ENCODE measurements around the gene EMILIN2. TPM values are rescaled to one million over a fixed set of nuclear protein-coding genes. Genes with fewer than 3 reads are reported as not detected.

EMILIN2 gene
- total and polyA plus RNA-seq, 2 donors (not counting 1 experiment from before 2014, with no cell fraction given), result 2.5 to 48.2 TPM

- CTCF ChIA-PET, result no interaction called here
- peaks cover 6% of the 10 kb centered on the region for H3K9me3 Mint-ChIP-seq (ENCODE audit: insufficient read depth)
- H3K4me3 ChIP-seq (ENCODE audit: control extremely low read depth in 1 of 5, extremely low read depth in 1 of 5, insufficient read depth in 1 of 5, low read depth in 2 of 5, low read length in 4 of 5), result no peak overlapping the region
- no peak overlapping the region for H3K4me3 Mint-ChIP-seq
- peaks cover 5% of the 10 kb centered on the region for H3K27me3 Mint-ChIP-seq
- H3K4me1 ChIP-seq (ENCODE audit: control insufficient read depth in 2 of 2, insufficient read depth in 2 of 2, low read length in 2 of 2), result no peaks in the 10 kb centered on the region
- intact Hi-C loops (cut with micrococcal nuclease), result no loop called here
- no peak overlapping the region for H3K27ac ChIP-seq (ENCODE audit: low read length in 2 of 2)
- 65% methylated on average over 2 of the region's 11 CpGs for WGBS (ENCODE audit: insufficient coverage)
- no peak overlapping the region for H3K4me2 ChIP-seq (replicated peaks; ENCODE audit: low read depth, low read length, poor library complexity, severe bottlenecking)
- no peaks in the 10 kb centered on the region for H3K4me1 Mint-ChIP-seq
- TF ChIP-seq EZH2 (IDR thresholded peaks at IDR 0.05; ENCODE audit: borderline replicate concordance, insufficient read depth, low read depth, low read length, poor library complexity, severe bottlenecking) (no peak), CTCF (IDR thresholded peaks at IDR 0.05) (no peak)
- DNase-seq, result no peak
- POLR2A ChIA-PET, result no interaction called here
- no peaks in the 10 kb centered on the region for H4K20me1 ChIP-seq (ENCODE audit: control insufficient read depth, insufficient read depth, low read length, poor library complexity, severe bottlenecking)
- no peaks in the 10 kb centered on the region for H3K79me2 ChIP-seq (ENCODE audit: control insufficient read depth, insufficient read depth, low read length)
- H2AFZ ChIP-seq (ENCODE audit: insufficient read depth, low read depth, low read length, poor library complexity, severe bottlenecking), result no peak overlapping the region
- peaks cover 0 to 2% (median 0%) of the 10 kb centered on the region in 4 experiments for H3K27me3 ChIP-seq (replicated peaks in 1 of 4; ENCODE audit: control extremely low read depth in 1 of 4, control insufficient read depth in 3 of 4, insufficient read depth in 4 of 4, low read length in 3 of 4)
- ATAC-seq (ENCODE audit: low read depth), result no peak
- H3K36me3 ChIP-seq (replicated peaks in 1 of 2; ENCODE audit: control extremely low read depth in 1 of 2, control insufficient read depth in 1 of 2, extremely low read depth in 1 of 2, insufficient read depth in 2 of 2, low read length in 1 of 2), result no peaks in the 10 kb centered on the region
- no peak overlapping the region for H3K9ac ChIP-seq (ENCODE audit: low read length)
- no peaks in the 10 kb centered on the region for H3K9me3 ChIP-seq (ENCODE audit: control extremely low read depth in 1 of 3, control insufficient read depth in 2 of 3, insufficient read depth in 1 of 3, low read length in 2 of 3)
- no peak overlapping the region for H3K27ac Mint-ChIP-seq
Observed at GRCh38 chr18:2856547-2857170, 9.9 kb downstream of the EMILIN2 start.

- H3K9ac ChIP-seq (ENCODE audit: low read length), result no peak overlapping the region
Observed at GRCh38 chr18:2857491-2858131, 10.8 kb downstream of the EMILIN2 start.

More at GRCh38 chr18:2857491-2858131, 10.8 kb downstream of the EMILIN2 start:
- ATAC-seq (ENCODE audit: low read depth), result no peak
- Mint-ChIP-seq H3K4me1 (no peaks in the 10 kb centered on the region), H3K4me3 (no peak overlapping the region), H3K9me3 (ENCODE audit: insufficient read depth) (peaks cover 6% of the 10 kb centered on the region), H3K27me3 (no peaks in the 10 kb centered on the region), H3K27ac (no peak overlapping the region)
- H3K27ac ChIP-seq (ENCODE audit: low read length in 2 of 2), result no peak overlapping the region
- no peak overlapping the region for H3K4me2 ChIP-seq (replicated peaks; ENCODE audit: low read depth, low read length, poor library complexity, severe bottlenecking)
- H3K36me3 ChIP-seq (replicated peaks in 1 of 2; ENCODE audit: control extremely low read depth in 1 of 2, control insufficient read depth in 1 of 2, extremely low read depth in 1 of 2, insufficient read depth in 2 of 2, low read length in 1 of 2), result no peaks in the 10 kb centered on the region
- H3K79me2 ChIP-seq (ENCODE audit: control insufficient read depth, insufficient read depth, low read length), result no peaks in the 10 kb centered on the region
- H3K9me3 ChIP-seq (ENCODE audit: control extremely low read depth in 1 of 3, control insufficient read depth in 2 of 3, insufficient read depth in 1 of 3, low read length in 2 of 3), result no peaks in the 10 kb centered on the region
- DNase-seq, result no peak
- H3K4me3 ChIP-seq (ENCODE audit: control extremely low read depth in 1 of 5, extremely low read depth in 1 of 5, insufficient read depth in 1 of 5, low read depth in 2 of 5, low read length in 4 of 5), result no peak overlapping the region
- POLR2A ChIA-PET, result no interaction called here
- intact Hi-C loops (cut with micrococcal nuclease), result no loop called here
- no peaks in the 10 kb centered on the region for H3K4me1 ChIP-seq (ENCODE audit: control insufficient read depth in 2 of 2, insufficient read depth in 2 of 2, low read length in 2 of 2)
- no peak for TF ChIP-seq CTCF (IDR thresholded peaks at IDR 0.05)
- no peak for TF ChIP-seq EZH2 (IDR thresholded peaks at IDR 0.05; ENCODE audit: borderline replicate concordance, insufficient read depth, low read depth, low read length, poor library complexity, severe bottlenecking)
- CTCF ChIA-PET, result no interaction called here
- no peaks in the 10 kb centered on the region for H4K20me1 ChIP-seq (ENCODE audit: control insufficient read depth, insufficient read depth, low read length, poor library complexity, severe bottlenecking)
- H2AFZ ChIP-seq (ENCODE audit: insufficient read depth, low read depth, low read length, poor library complexity, severe bottlenecking), result no peak overlapping the region
- WGBS (ENCODE audit: insufficient coverage), result 88% methylated on average over 17 of the region's 18 CpGs
- no peaks in the 10 kb centered on the region for H3K27me3 ChIP-seq (replicated peaks in 1 of 4; ENCODE audit: control extremely low read depth in 1 of 4, control insufficient read depth in 3 of 4, insufficient read depth in 4 of 4, low read length in 3 of 4)
